OCI-LY3 (cell line): ENCODE results near the gene CPM.

Experiments
- CTCF ChIP-seq: fragments of 200-600, 300-600 bp; sonication (generic); IDR thresholded peaks from 2 replicates; pipeline ENCODE4 v1.5.1; 2014; ENCODE audit warnings: antibody characterized with exemption, low read length, low read depth
- EZH2phosphoT487 ChIP-seq: fragments of 200-600 bp; shearing (Covaris generic); IDR thresholded peaks from 2 replicates; pipeline ENCODE4 v1.6.1; 2018; ENCODE audit warnings: antibody characterized with exemption, mixed run types, low read depth

- TF ChIP-seq CTCF (no peak), EZH2phosphoT487 (no peak)
Observed at GRCh38 chr12:68918960-68919359, 14.0 kb downstream of the CPM start.
